ENCODE measurements around the gene SLC23A2. TPM values are rescaled to one million over a fixed set of nuclear protein-coding genes. Genes with fewer than 3 reads are reported as not detected.
"Not testable (repeated sequence)": the region's sequence is repeated elsewhere in the genome, so short reads cannot be mapped to it uniquely, and the experiment has no call there.

Gene SLC23A2
- total RNA-seq, 1 donor from 2014 or later = 27.1 TPM

DNA sequence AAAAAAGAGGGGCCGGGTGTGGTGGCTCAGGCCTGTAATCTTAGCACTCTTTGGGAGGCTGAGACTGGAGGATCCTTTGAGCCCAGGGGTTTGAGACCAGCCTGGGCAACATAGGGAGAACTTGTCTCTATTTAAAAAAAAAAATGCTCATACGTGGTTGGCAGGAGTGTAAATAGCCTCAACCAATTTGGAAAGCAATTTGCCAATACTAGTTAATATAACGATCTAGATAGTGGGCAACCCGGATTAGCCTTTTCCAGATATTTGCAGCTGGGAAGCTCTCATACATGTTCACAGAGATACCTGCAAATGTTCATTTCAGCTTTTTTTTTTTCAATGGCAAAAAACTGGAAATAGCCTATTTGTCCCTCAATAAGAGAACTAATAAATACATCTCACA, 39.0 kb upstream of the SLC23A2 start:
- TF ChIP-seq, protein P1, sequence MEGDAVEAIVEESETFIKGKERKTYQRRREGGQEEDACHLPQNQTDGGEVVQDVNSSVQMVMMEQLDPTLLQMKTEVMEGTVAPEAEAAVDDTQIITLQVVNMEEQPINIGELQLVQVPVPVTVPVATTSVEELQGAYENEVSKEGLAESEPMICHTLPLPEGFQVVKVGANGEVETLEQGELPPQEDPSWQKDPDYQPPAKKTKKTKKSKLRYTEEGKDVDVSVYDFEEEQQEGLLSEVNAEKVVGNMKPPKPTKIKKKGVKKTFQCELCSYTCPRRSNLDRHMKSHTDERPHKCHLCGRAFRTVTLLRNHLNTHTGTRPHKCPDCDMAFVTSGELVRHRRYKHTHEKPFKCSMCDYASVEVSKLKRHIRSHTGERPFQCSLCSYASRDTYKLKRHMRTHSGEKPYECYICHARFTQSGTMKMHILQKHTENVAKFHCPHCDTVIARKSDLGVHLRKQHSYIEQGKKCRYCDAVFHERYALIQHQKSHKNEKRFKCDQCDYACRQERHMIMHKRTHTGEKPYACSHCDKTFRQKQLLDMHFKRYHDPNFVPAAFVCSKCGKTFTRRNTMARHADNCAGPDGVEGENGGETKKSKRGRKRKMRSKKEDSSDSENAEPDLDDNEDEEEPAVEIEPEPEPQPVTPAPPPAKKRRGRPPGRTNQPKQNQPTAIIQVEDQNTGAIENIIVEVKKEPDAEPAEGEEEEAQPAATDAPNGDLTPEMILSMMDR (conservative IDR thresholded peaks at IDR 0.05) = no peak

DNA sequence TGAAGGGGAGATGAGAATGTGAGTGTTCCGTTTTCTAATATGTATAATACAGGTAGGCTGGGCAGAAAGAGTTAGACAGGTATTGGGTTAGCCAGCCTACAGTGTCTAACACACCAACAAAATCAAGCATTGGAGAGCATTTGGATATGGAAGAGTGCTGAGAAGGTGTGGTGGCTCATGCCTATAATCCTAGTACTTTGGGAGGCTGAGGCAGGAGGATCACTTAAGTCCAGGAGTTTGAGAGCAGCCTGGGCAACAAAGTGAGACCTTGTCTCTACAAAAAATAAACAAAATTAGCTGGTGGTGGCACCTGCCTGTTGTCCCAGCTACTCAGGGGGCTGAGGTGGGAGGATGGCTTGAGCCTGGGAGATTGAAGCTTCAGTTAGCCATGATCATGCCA, 38.6 kb upstream of the SLC23A2 start:
- Mint-ChIP-seq H3K4me1 (peaks cover 17% of the 10 kb centered on the region), H3K27ac (ENCODE audit: unreplicated experiment) (no peak overlapping the region), H3K36me3 (ENCODE audit: low read depth) (no peaks in the 10 kb centered on the region), H3K4me3 (no peak overlapping the region), H3K9me3 (no peaks in the 10 kb centered on the region), H3K27me3 (ENCODE audit: low read depth) (no peaks in the 10 kb centered on the region)
- TF ChIP-seq, protein P1 (conservative IDR thresholded peaks at IDR 0.05) = no peak
- no peak for DNase-seq (ENCODE audit: low read depth, low spot score)

More for the DNA sequence above, 39.0 kb upstream of the SLC23A2 start:
- Mint-ChIP-seq H3K4me3 (no peak overlapping the region), H3K27me3 (ENCODE audit: low read depth) (no peaks in the 10 kb centered on the region), H3K9me3 (no peaks in the 10 kb centered on the region), H3K27ac (ENCODE audit: unreplicated experiment) (no peak overlapping the region), H3K4me1 (peaks cover 17% of the 10 kb centered on the region), H3K36me3 (ENCODE audit: low read depth) (no peaks in the 10 kb centered on the region)
- no peak for DNase-seq (ENCODE audit: low read depth, low spot score)

DNA sequence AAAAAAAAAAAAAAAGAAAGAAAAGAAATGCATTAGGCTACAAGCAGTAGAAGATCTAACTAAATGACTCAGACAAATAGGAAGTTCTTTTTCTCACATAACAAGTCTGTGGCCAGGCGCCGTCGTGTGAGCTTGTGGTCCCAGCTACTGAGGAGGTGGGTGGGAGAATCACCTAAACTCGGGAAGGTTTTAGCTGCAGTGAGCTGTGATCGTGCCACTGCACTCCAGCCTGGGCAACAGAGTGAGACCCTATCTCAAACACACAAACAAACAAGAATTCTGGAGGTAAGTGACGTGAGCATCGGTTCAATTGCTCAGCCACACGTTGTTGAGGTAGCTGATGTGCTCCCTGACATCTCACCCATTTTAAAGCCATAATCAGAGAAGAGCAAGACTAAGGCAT, 37.9 kb upstream of the SLC23A2 start:
- no peaks in the 10 kb centered on the region for H3K36me3 Mint-ChIP-seq (ENCODE audit: low read depth)
- H3K27ac Mint-ChIP-seq (ENCODE audit: unreplicated experiment) = no peak overlapping the region
- peaks cover 17% of the 10 kb centered on the region for H3K4me1 Mint-ChIP-seq
- DNase-seq (ENCODE audit: low read depth, low spot score) = no peak
- H3K9me3 Mint-ChIP-seq = no peaks in the 10 kb centered on the region
- TF ChIP-seq, protein P1 (conservative IDR thresholded peaks at IDR 0.05) = no peak
- H3K27me3 Mint-ChIP-seq (ENCODE audit: low read depth) = no peaks in the 10 kb centered on the region
- H3K4me3 Mint-ChIP-seq = no peak overlapping the region

DNA sequence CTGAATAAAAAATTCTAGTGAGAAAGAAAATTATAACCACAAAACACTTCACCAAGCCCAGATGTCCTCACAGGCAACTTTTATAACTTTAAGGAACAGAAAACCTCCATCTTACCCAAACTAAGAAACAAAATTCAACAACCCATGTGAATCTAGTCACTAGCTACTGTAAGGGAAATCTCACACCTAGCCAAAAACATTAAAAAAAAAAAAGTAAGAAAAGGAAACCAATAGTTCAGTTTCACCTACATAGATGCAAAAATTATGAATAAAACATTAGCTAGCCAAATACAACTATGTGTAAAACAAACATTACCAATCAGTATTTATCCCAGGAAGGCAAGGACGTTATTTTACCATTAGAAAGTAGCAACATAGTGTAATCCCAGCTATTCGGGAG, 35.5 kb upstream of the SLC23A2 start:
- Mint-ChIP-seq H3K27ac (ENCODE audit: unreplicated experiment) (no peak overlapping the region), H3K36me3 (ENCODE audit: low read depth) (no peaks in the 10 kb centered on the region), H3K4me3 (no peak overlapping the region), H3K4me1 (peaks cover 12% of the 10 kb centered on the region), H3K27me3 (ENCODE audit: low read depth) (no peaks in the 10 kb centered on the region), H3K9me3 (no peaks in the 10 kb centered on the region)
- TF ChIP-seq, protein P1 (conservative IDR thresholded peaks at IDR 0.05) = no peak
- DNase-seq (ENCODE audit: low read depth, low spot score) = no peak

DNA sequence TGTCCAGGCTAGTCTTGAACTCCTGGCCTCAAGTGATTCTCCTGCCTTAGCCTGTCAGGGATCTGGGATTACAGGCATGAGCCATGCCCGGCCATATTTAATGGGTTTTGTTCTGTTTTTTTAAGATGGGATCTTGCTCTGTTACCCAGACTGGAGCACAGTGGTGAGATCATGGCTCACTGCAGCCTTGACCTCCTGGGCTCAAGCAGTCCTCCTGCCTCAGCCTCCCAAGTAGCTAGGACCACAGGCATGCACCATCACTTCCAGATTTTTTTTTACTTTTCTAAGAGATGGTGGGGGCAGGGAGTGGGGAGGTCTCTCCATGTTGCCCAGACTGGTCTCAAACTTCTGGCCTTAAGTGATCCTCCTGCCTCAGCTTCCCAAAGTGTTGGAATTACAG, 34.2 kb upstream of the SLC23A2 start:
- not testable (repeated sequence) for H3K4me3 Mint-ChIP-seq; H3K36me3 Mint-ChIP-seq (ENCODE audit: low read depth); H3K4me1 Mint-ChIP-seq; H3K27me3 Mint-ChIP-seq (ENCODE audit: low read depth); DNase-seq (ENCODE audit: low read depth, low spot score); H3K9me3 Mint-ChIP-seq; H3K27ac Mint-ChIP-seq (ENCODE audit: unreplicated experiment)

DNA sequence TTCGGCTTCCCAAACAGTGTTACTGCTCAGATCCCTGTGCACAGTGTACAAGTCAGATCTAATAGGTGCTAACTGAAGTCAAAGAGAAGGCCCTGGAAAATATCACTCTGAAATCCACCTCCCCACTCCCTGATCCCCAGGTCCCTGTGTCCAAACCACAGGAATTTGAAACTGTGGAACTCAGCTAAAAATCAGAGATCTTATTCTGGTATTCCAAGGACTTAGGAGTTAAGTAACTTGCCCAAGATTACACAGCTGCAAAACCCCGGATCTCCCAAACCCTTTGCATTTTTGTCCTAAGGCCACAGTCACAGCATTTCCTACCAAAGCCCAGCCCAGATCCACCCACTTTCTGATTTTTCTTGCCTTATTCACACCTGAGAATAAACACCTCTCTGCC, 32.3 kb upstream of the SLC23A2 start:
- no peak overlapping the region for H3K27ac Mint-ChIP-seq (ENCODE audit: unreplicated experiment)
- no peak overlapping the region for H3K4me3 Mint-ChIP-seq
- TF ChIP-seq, protein P1 (conservative IDR thresholded peaks at IDR 0.05) = no peak
- H3K4me1 Mint-ChIP-seq = peaks cover 3% of the 10 kb centered on the region
- DNase-seq (ENCODE audit: low read depth, low spot score) = no peak
- H3K36me3 Mint-ChIP-seq (ENCODE audit: low read depth) = peaks cover 2% of the 10 kb centered on the region
- H3K27me3 Mint-ChIP-seq (ENCODE audit: low read depth) = no peaks in the 10 kb centered on the region
- H3K9me3 Mint-ChIP-seq = no peaks in the 10 kb centered on the region

DNA sequence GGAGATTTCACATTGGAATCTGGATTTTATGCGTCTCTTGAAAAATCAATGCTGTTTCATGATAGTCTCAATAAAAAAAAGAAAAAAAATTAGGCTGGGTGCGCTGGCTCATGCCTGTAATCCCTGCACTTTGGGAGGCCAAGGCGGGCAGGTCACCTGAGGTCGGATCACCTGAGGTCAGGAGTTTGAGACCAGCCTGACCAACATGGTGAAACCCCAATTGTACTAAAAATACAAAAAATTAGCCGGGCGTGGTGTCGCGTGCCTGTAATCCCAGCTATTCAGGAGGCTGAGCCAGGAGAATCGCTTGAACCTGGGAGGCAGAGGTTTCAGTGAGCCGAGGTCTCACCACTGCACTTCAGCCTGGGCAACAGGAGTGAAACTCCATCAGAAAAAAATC, 30.4 kb upstream of the SLC23A2 start:
- H3K4me3 Mint-ChIP-seq; H3K9me3 Mint-ChIP-seq; H3K4me1 Mint-ChIP-seq; H3K27ac Mint-ChIP-seq (ENCODE audit: unreplicated experiment); DNase-seq (ENCODE audit: low read depth, low spot score); H3K27me3 Mint-ChIP-seq (ENCODE audit: low read depth); H3K36me3 Mint-ChIP-seq (ENCODE audit: low read depth): not testable (repeated sequence)

All from neural crest cell (in vitro differentiated cells).